Ectodermal cell (in vitro differentiated cells): ENCODE results near the gene HECTD4.

Experiments used
- H3K27ac ChIP-seq: 2 replicates; pipeline ENCODE4 v1.7.0; 2013; ENCODE audit warnings: mild to moderate bottlenecking, low read depth, low read length; ENCODE audit not compliant: insufficient read depth, poor library complexity, severe bottlenecking
- H3K27me3 ChIP-seq: 2 replicates; pipeline ENCODE4 v1.7.0; 2013; ENCODE audit warnings: mild to moderate bottlenecking, low read length; ENCODE audit not compliant: insufficient read depth, control insufficient read depth, poor library complexity, severe bottlenecking
- H3K36me3 ChIP-seq: one replicate; pipeline ENCODE4 v1.7.0; 2013; ENCODE audit warnings: low read length; ENCODE audit not compliant: control insufficient read depth, insufficient read depth
- H3K4me1 ChIP-seq: one replicate; pipeline ENCODE4 v1.7.0; 2013; ENCODE audit warnings: low read length; ENCODE audit not compliant: control insufficient read depth, insufficient read depth
- H3K4me3 ChIP-seq: 2 replicates; pipeline ENCODE4 v1.7.0; 2013; ENCODE audit warnings: low read depth, low read length, control low read depth; ENCODE audit not compliant: insufficient read depth
- H3K9me3 ChIP-seq: 2 replicates; pipeline ENCODE4 v1.7.0; 2013; ENCODE audit warnings: mild to moderate bottlenecking, low read length, moderate library complexity; ENCODE audit not compliant: control insufficient read depth
- WGBS, 2 experiments: methylation state at CpG; one replicate each; pipeline ENCODE4 v1.1.7; 2013; ENCODE audit warnings: missing lambda C conversion rate in 2 of 2; 5-methylcytosine and 5-hydroxymethylcytosine counted together

HECTD4 gene

GRCh38 chr12:112131686-112132085 lies 250.5 kb downstream of the HECTD4 start:
- Histone ChIP-seq H3K4me3 (no peak overlapping the region), H3K36me3 (peaks cover 4% of the 10 kb centered on the region)
- WGBS, 2 experiments: 100% methylated on average over 1 of the region's 1 CpG

DNA sequence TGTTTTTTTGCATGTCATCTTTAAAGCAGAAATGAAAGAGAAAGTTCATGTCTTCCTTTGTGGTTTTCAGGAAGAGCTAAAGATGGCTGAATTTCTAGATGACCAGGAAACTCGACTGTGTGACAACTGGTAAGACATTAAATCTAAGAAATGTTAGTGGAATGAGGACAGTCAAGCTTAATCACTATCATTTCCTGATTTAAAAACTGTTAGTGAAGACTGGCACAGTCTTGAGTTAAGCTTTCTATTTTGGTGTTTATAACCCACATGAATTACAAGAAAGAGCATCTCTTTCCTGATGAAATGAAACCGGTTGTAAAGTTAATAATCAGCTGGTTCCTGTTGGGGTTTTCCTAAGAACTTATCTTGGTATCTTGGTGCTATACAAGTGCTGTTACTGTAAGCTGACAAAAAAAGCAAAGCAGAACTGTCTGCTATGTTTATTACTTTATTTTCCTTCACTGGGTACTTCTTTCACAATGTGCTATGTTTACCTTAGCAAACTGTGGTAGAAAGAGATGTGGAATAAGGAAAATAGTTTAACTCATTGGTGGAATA lies 251.7 kb downstream of the HECTD4 start:
- no peak overlapping the region for H3K27ac ChIP-seq

More at GRCh38 chr12:112131686-112132085, 250.5 kb downstream of the HECTD4 start:
- H3K4me1 ChIP-seq: no peaks in the 10 kb centered on the region
- H3K27ac ChIP-seq: no peak overlapping the region
- H3K9me3 ChIP-seq: no peaks in the 10 kb centered on the region
- no peaks in the 10 kb centered on the region for H3K27me3 ChIP-seq

GRCh38 chr12:112126911-112127310 lies 255.3 kb downstream of the HECTD4 start:
- Histone ChIP-seq H3K27ac (no peak overlapping the region), H3K4me3 (no peak overlapping the region), H3K9me3 (no peaks in the 10 kb centered on the region), H3K36me3 (no peaks in the 10 kb centered on the region), H3K27me3 (no peaks in the 10 kb centered on the region), H3K4me1 (peaks cover 7% of the 10 kb centered on the region)
- 91 to 93% methylated on average over 6 to 7 of the region's 7 CpGs for WGBS, 2 experiments

More for the DNA sequence above, 251.7 kb downstream of the HECTD4 start:
- Histone ChIP-seq H3K4me3 (no peak overlapping the region), H3K9me3 (no peaks in the 10 kb centered on the region), H3K27me3 (no peaks in the 10 kb centered on the region), H3K4me1 (peaks cover 7% of the 10 kb centered on the region), H3K36me3 (no peaks in the 10 kb centered on the region)
- 89 to 94% methylated on average over 2 of the region's 2 CpGs for whole genome bisulfite sequencing, 2 experiments

GRCh38 chr12:112126000-112126438 lies 256.2 kb downstream of the HECTD4 start:
- H3K27me3 ChIP-seq: no peaks in the 10 kb centered on the region
- H3K36me3 ChIP-seq: no peaks in the 10 kb centered on the region
- H3K4me1 ChIP-seq: peaks cover 13% of the 10 kb centered on the region
- H3K4me3 ChIP-seq: peak overlapping the region; percentile 80
- WGBS, 2 experiments: 5 to 6% methylated on average over 25 of the region's 25 CpGs
- no peak overlapping the region for H3K27ac ChIP-seq
- no peaks in the 10 kb centered on the region for H3K9me3 ChIP-seq

- no peaks in the 10 kb centered on the region for H3K9me3 ChIP-seq
- H3K4me1 ChIP-seq: peaks cover 13% of the 10 kb centered on the region
- no peaks in the 10 kb centered on the region for H3K27me3 ChIP-seq
- H3K4me3 ChIP-seq: peak within 1 kb of the TSS; percentile 80
- no peaks in the 10 kb centered on the region for H3K36me3 ChIP-seq
- 0% methylated on average over 63 of the region's 63 CpGs for WGBS, 2 experiments
- H3K27ac ChIP-seq: peak within 1 kb of the TSS; percentile 17
Measured at GRCh38 chr12:112125250-112125999, 256.8 kb downstream of the HECTD4 start, which contains the start of gene TRAFD1. TSS of gene TRAFD1 (plus strand) at chr12:112125560. CDS start at chr12:112130523, 4,963 bp downstream.

GRCh38 chr12:112124918-112125249 lies 257.3 kb downstream of the HECTD4 start:
- Histone ChIP-seq H3K4me3 (no peak overlapping the region), H3K36me3 (no peaks in the 10 kb centered on the region), H3K9me3 (no peaks in the 10 kb centered on the region), H3K4me1 (peaks cover 13% of the 10 kb centered on the region), H3K27me3 (no peaks in the 10 kb centered on the region), H3K27ac (no peak overlapping the region)
- WGBS, 2 experiments: no CpG with 5 or more reads among the region's 1 CpG

- H3K36me3 ChIP-seq: no peaks in the 10 kb centered on the region
- no peaks in the 10 kb centered on the region for H3K9me3 ChIP-seq
- 79 to 84% methylated on average over 11 to 12 of the region's 12 CpGs for WGBS, 2 experiments
- no peaks in the 10 kb centered on the region for H3K27me3 ChIP-seq
- H3K27ac ChIP-seq: no peak overlapping the region
- H3K4me1 ChIP-seq: peaks cover 13% of the 10 kb centered on the region
- no peak overlapping the region for H3K4me3 ChIP-seq
Measured at GRCh38 chr12:112122823-112123690, 259.2 kb downstream of the HECTD4 start.

GRCh38 chr12:112121780-112122565 lies 260.3 kb downstream of the HECTD4 start:
- WGBS, 2 experiments: 75 to 79% methylated on average over 11 of the region's 11 CpGs
- Histone ChIP-seq H3K9me3 (no peaks in the 10 kb centered on the region), H3K36me3 (no peaks in the 10 kb centered on the region), H3K4me1 (peaks cover 15% of the 10 kb centered on the region), H3K27ac (no peak overlapping the region), H3K4me3 (no peak overlapping the region), H3K27me3 (no peaks in the 10 kb centered on the region)

DNA sequence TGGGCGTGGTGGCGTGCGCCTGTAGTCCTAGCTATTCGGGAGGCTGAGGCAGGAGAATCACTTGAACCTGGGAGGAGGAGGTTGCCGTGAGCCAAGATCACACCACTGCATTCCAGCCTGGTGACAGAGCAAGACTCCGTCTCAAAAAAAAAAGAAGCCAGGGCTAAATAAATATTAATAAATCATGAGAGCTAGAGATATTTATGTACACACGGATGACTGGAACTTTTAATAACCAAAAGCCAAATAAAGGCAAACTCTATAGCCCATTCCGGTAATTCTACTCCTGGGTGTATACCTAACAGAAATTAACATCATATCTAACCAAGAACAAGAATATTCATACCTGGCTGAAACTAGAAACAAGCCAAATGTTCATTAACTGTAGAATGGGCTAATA lies 264.5 kb downstream of the HECTD4 start:
- Histone ChIP-seq H3K9me3 (no peaks in the 10 kb centered on the region), H3K4me1 (peaks cover 15% of the 10 kb centered on the region), H3K36me3 (no peaks in the 10 kb centered on the region), H3K4me3 (no peak overlapping the region), H3K27ac (no peak overlapping the region), H3K27me3 (no peaks in the 10 kb centered on the region)
- WGBS, 2 experiments: 92 to 94% methylated on average over 8 of the region's 8 CpGs
